Measurements from ENCODE around the gene CCDC159. TPM values are rescaled to one million over a fixed set of nuclear protein-coding genes. Genes with fewer than 3 reads are reported as not detected.

The CCDC159 gene
- total and polyA plus RNA-seq, 2 of the 13 experiments (the other 11 are each of a cell fraction or from before 2014, with no cell fraction given) = 1.7 to 6.3 TPM

GRCh38 chr19:11374433-11375142 lies 28.3 kb downstream of the CCDC159 start, which contains the start of gene SWSAP1 (continued):
- TF ChIP-seq ZBTB4 (CRISPR knock-in tag; IDR thresholded peaks at IDR 0.05; ENCODE audit: borderline replicate concordance) = no peak
- TF ChIP-seq POLR2AphosphoS2 (IDR thresholded peaks at IDR 0.05; ENCODE audit: low read depth, low read length) = no peak
- TF ChIP-seq SP1 (IDR thresholded peaks at IDR 0.05) = no peak
- peak; percentile 62; the same call in 1 of the 2 replicates for TF ChIP-seq SP1 (CRISPR knock-in tag; IDR thresholded peaks at IDR 0.05)
- peak; percentile 88 for TF ChIP-seq ZNF451 (CRISPR knock-in tag; IDR thresholded peaks at IDR 0.05)
- TF ChIP-seq ZEB1 (IDR thresholded peaks at IDR 0.05; ENCODE audit: insufficient replicate concordance, low read depth) = peak; percentile 82
- TF ChIP-seq ESRRA (CRISPR knock-in tag; IDR thresholded peaks at IDR 0.05; ENCODE audit: low read depth) = no peak
- TF ChIP-seq ATF7-NPFF (CRISPR knock-in tag; IDR thresholded peaks at IDR 0.05; ENCODE audit: low read depth) = peak; percentile 50; the same call in 1 of the 2 replicates
- TF ChIP-seq MLLT10 (CRISPR knock-in tag; IDR thresholded peaks at IDR 0.05) = no peak
- peak; percentile 57 for TF ChIP-seq MEF2D (CRISPR knock-in tag; IDR thresholded peaks at IDR 0.05)
- TF ChIP-seq ETV6 (CRISPR knock-in tag; conservative IDR thresholded peaks at IDR 0.05) = 0 out of 2 replicates have a peak, but pooled peaks have one; percentile 62
- no peak for TF ChIP-seq ZNF354B (CRISPR knock-in tag; IDR thresholded peaks at IDR 0.05)
- TF ChIP-seq ZNF414 (CRISPR knock-in tag; IDR thresholded peaks at IDR 0.05) = no peak
- no peak for TF ChIP-seq DMTF1 (CRISPR knock-in tag; IDR thresholded peaks at IDR 0.05)
- peak; percentile 96 for TF ChIP-seq SP2 (CRISPR knock-in tag; IDR thresholded peaks at IDR 0.05)
- TF ChIP-seq ZSCAN25 (CRISPR knock-in tag; IDR thresholded peaks at IDR 0.05) = peak; percentile 71; the same call in 1 of the 2 replicates
- peak; percentile 69 for TF ChIP-seq ZNF18 (CRISPR knock-in tag; IDR thresholded peaks at IDR 0.05; ENCODE audit: insufficient replicate concordance)
- peak; percentile 100 for TF ChIP-seq ZFY (CRISPR knock-in tag; IDR thresholded peaks at IDR 0.05)
- 0 out of 2 replicates have a peak, but pooled peaks have one; percentile 31 for TF ChIP-seq TOPORS (CRISPR knock-in tag; IDR thresholded peaks at IDR 0.05)
- TF ChIP-seq RFX3 (CRISPR knock-in tag; IDR thresholded peaks at IDR 0.05) = no peak; the same call in none of the 2 replicates
- TF ChIP-seq ZNF777 (CRISPR knock-in tag; IDR thresholded peaks at IDR 0.05) = no peak
